HG03558 (cell line): ENCODE measurements around the gene FRMPD2.
"Not testable (repeated sequence)": the region's sequence is repeated elsewhere in the genome, so short reads cannot be mapped to it uniquely, and the experiment has no call there.

Experiments used
- ATAC-seq: cut with Tn5 transposase; IDR thresholded peaks from one replicate; pipeline ENCODE4 v1.9.1; 2021; ENCODE audit warnings: moderate number of reproducible peaks; ENCODE audit not compliant: unreplicated experiment; ENCODE audit errors: extremely low read depth

The FRMPD2 gene

GRCh38 chr10:48160163-48160562 is 114.3 kb downstream of the FRMPD2 start:
- not testable (repeated sequence) for ATAC-seq

GRCh38 chr10:48154211-48155140 is 120.0 kb downstream of the FRMPD2 start:
- not testable (repeated sequence) for ATAC-seq

DNA sequence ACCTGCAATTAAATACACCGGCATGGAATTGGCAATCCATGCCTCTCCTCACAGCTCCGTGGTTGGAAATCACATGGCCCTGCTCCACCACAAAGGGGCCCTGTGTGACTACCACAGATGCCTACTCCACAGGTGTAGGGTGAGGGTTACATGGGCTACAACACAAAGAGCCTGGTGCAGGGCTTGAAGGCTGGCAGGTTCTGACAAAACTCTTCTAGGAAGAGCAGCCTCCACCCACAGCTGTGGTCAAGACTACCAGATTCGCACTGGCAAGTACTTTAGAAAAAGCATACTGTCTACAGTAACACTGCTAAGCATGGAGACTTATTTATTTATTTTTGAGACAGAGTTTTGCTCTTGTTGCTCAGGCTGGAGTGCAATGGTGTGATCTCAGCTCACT is 126.9 kb downstream of the FRMPD2 start:
- not testable (repeated sequence) for ATAC-seq

- ATAC-seq = not testable (repeated sequence)
These were observed 130.5 kb downstream of the FRMPD2 start for GRCh38 chr10:48143721-48144642.

- ATAC-seq = not testable (repeated sequence)
These were observed 133.5 kb downstream of the FRMPD2 start for GRCh38 chr10:48140949-48141348.

- not testable (repeated sequence) for ATAC-seq
These were observed 134.3 kb downstream of the FRMPD2 start for GRCh38 chr10:48139953-48140850.

- ATAC-seq = not testable (repeated sequence)
These were observed 145.5 kb downstream of the FRMPD2 start for GRCh38 chr10:48128954-48129353.

DNA sequence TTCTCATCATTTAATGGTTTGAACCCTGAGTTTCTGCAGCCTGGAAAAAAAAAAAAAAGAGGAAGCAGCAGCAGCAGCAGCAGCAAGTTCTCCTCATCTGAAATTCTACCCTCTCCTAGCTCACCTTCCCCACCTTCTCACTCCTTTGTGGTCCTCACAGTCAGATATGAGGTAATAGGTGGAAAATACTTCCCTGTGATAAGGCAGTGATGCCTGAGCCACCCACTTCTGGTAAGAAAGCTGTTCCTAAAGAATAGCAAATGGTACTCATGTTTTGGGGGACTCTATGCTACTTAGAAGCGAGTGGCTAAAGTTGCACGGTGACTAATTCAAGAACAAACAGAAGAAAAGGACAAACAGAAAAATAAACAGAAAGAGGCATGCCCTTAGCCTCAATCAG is 148.2 kb downstream of the FRMPD2 start:
- not testable (repeated sequence) for ATAC-seq

GRCh38 chr10:48125631-48126030 is 148.9 kb downstream of the FRMPD2 start:
- not testable (repeated sequence) for ATAC-seq

DNA sequence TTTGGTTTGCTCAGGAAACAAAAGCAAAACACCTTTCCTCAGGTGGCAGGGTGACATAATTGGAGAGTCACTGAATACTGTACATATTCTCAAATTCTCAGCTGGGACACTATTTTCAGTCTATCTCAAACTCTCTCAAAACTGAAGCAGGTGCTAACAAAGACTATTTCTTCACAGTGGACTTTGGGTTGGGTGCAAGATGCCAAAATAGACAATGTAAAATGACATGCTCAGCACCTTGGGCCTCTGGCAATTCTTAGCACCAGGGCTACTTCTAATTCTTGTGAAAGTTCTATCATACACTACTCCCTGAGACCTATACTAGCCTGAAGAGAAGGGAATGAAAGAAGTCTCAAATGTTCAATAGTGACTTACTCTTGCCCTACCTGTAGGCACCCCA is 151.9 kb downstream of the FRMPD2 start:
- not testable (repeated sequence) for ATAC-seq

GRCh38 chr10:48110277-48110676 is 164.2 kb downstream of the FRMPD2 start:
- ATAC-seq = not testable (repeated sequence)
